Right atrium auricular region (tissue), 2 donors: ENCODE data around the gene ITPR2. TPM values are rescaled to one million over a fixed set of nuclear protein-coding genes. Genes with fewer than 3 reads are reported as not detected.

ENCODE experiments used
- DNase-seq: peaks from one replicate; pipeline ENCODE4 v3.0.0-alpha.2; 2019; ENCODE audit warnings: low spot score
- H3K27ac ChIP-seq, 2 donors: fragments of 200-600 bp; sonication (generic); 1 replicate in 1 of 2; 2 replicates in 1 of 2; pipeline ENCODE4 v1.5.1; 2016 to 2019
- H3K27me3 ChIP-seq, 2 donors: fragments of 200-600 bp; sonication (generic); one replicate each; pipeline versions ENCODE4 v1.5.1 to v1.6.0; 2017 to 2019
- H3K36me3 ChIP-seq: fragments of 200-600 bp; sonication (generic); one replicate; pipeline ENCODE4 v1.5.1; 2016
- H3K4me1 ChIP-seq, 2 donors: fragments of 200-600 bp; sonication (generic); one replicate each; pipeline versions ENCODE4 v1.5.1 to v1.6.0; 2017 to 2019
- H3K4me3 ChIP-seq, 2 donors: fragments of 200-600 bp; sonication (generic); 1 replicate in 1 of 2; 2 replicates in 1 of 2; pipeline ENCODE4 v1.5.1; 2017 to 2019; ENCODE audit warnings: mild to moderate bottlenecking in 1 of 2, moderate library complexity in 1 of 2
- H3K9me3 ChIP-seq, 2 donors: fragments of 200-600 bp; sonication (generic); one replicate each; pipeline ENCODE4 v1.5.1; 2019
- CTCF ChIP-seq, 2 donors: fragments of 200-600 bp; sonication (generic); IDR thresholded peaks; one replicate each; pipeline ENCODE4 v1.5.1; 2019; ENCODE audit warnings: antibody characterized with exemption in 2 of 2
- total RNA-seq, 2 donors: library from RNA; depleted of rRNA; stranded (reverse); fragments of >200 nt; gene quantifications; one replicate each; pipeline ENCODE4 v1.1.0, GENCODE V29; 2016

Gene ITPR2
- total RNA-seq, 2 donors from 2014 or later, result 13.0 to 20.7 TPM

DNA sequence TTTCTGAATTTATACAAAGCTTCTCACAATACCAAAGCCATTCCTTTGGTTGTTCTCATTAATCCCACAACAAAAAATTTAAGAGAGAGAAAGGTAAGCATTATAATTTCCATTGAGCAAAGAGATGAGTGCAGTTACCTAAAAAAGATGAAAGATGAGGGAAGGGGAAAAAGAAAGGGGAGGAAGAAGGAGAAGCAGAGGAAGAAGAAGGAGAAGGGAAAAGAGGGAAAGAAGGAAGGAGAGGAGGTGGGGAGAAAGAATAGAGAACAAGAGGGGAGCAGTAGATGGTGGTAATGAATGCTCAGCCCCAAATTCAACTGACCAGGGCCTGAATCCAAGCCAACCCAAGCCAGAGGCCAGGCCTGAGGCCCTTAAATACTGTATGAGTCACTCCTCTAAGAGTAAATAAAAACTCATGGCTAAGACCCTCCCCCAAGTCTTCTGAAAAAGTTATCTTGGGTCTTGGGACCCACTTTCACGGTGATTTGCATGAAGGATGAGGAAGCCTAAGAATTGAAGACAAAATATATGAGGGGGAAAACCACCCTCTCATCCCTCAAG, 144.6 kb downstream of the ITPR2 start:
- TF ChIP-seq CTCF (IDR thresholded peaks at IDR 0.05), result no peak
- H3K4me3 ChIP-seq, result no peak overlapping the region
- no peak for DNase-seq
- no peak overlapping the region for H3K27ac ChIP-seq
- H3K9me3 ChIP-seq, result peaks cover 0 to 6% of the 10 kb centered on the region in 2 donors
- peaks cover 6% of the 10 kb centered on the region for H3K36me3 ChIP-seq
- H3K4me1 ChIP-seq, result no peaks in the 10 kb centered on the region
- no peaks in the 10 kb centered on the region for H3K27me3 ChIP-seq

DNA sequence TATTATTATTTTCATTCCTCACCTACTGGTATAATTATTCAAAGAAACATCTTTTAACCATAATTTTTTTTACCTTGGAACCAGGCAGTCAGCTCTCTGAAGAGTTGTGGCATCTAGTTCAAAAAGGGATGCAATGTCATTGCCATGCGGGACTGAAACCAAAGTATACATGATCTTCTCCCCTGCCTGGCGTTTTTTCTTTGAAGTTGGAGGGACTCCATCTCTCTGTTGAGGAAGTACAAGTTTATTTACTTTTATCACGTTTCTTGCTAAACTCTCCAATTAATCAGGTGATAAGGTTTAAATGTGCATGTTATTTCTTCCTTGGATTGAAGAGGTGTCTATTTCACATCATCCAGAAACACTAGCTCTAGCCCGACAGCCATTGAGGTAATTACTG, 146.6 kb downstream of the ITPR2 start:
- Histone ChIP-seq H3K9me3 (peaks cover 0 to 10% of the 10 kb centered on the region in 2 donors), H3K36me3 (peaks cover 9% of the 10 kb centered on the region), H3K27me3 (no peaks in the 10 kb centered on the region), H3K4me1 (no peaks in the 10 kb centered on the region), H3K4me3 (no peak overlapping the region), H3K27ac (no peak overlapping the region)
- no peak for TF ChIP-seq CTCF (IDR thresholded peaks at IDR 0.05)
- DNase-seq, result no peak

- Histone ChIP-seq H3K36me3 (peaks cover 15% of the 10 kb centered on the region), H3K27ac (no peak overlapping the region), H3K4me3 (no peak overlapping the region), H3K27me3 (no peaks in the 10 kb centered on the region), H3K4me1 (no peaks in the 10 kb centered on the region), H3K9me3 (peaks cover 0 to 10% of the 10 kb centered on the region in 2 donors)
- no peak for TF ChIP-seq CTCF (IDR thresholded peaks at IDR 0.05)
- DNase-seq, result no peak
Observed at GRCh38 chr12:26684101-26684500, 148.9 kb downstream of the ITPR2 start.

GRCh38 chr12:26683443-26683842, 149.6 kb downstream of the ITPR2 start:
- Histone ChIP-seq H3K9me3 (peaks cover 0 to 10% of the 10 kb centered on the region in 2 donors), H3K4me1 (no peaks in the 10 kb centered on the region), H3K4me3 (no peak overlapping the region), H3K27me3 (no peaks in the 10 kb centered on the region), H3K36me3 (peaks cover 15% of the 10 kb centered on the region), H3K27ac (no peak overlapping the region)
- DNase-seq, result no peak
- no peak for TF ChIP-seq CTCF (IDR thresholded peaks at IDR 0.05)

DNA sequence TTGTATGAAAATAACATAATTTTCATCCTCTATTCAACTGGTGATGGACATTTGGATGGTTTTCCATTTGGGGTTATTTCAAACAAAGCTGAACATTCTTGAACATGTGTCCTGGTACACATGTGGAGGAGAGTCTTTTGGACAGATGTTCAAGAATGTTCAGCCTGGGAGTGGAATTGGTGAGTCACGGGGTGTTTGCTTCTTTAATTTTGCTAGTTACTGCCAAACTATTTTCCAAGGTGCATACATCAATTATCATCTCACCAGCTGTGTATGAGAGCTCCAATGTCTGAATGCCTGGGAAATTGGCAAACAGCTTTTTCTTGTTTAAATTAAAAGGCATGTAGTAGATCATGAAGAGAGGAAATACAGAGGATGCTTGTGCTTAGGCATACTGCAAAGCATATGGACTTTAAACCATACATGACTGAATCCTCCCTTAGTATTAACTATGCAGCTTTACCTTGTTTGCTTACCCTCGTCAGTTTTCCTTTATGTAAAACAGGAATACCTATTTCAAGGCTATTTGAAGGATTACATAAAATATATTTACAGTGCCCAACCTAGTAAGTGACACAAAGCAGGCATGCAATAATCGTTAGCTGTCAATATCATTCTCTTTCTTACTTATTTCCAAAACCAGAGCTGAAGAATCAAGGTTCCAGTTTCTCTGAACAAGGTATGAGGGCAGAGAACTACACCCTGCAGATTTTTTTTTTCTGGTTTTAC, 152.1 kb downstream of the ITPR2 start:
- Histone ChIP-seq H3K36me3 (peaks cover 15% of the 10 kb centered on the region), H3K27ac (no peak overlapping the region), H3K4me1 (no peaks in the 10 kb centered on the region), H3K9me3 (peaks cover 0 to 10% of the 10 kb centered on the region in 2 donors), H3K4me3 (no peak overlapping the region), H3K27me3 (no peaks in the 10 kb centered on the region)
- no peak for DNase-seq
- no peak for TF ChIP-seq CTCF (IDR thresholded peaks at IDR 0.05)
